Tibial nerve (tissue), 4 donors: ENCODE results near the gene RBBP5.

Experiments
- EP300 ChIP-seq, 2 donors: sonication (generic); formaldehyde crosslinking; IDR thresholded peaks; one replicate each; pipeline ENCODE4 v1.6.1; 2017; ENCODE audit warnings: antibody characterized with exemption in 2 of 2, mild to moderate bottlenecking in 1 of 2
- POLR2A ChIP-seq, 2 donors: fragments of 450-650 bp; IDR thresholded peaks; one replicate each; pipeline ENCODE4 v1.6.1; 2017; ENCODE audit warnings: antibody characterized with exemption in 2 of 2, mild to moderate bottlenecking in 2 of 2, moderate library complexity in 2 of 2
- TF ChIP-seq, protein P1 (sequence below), 5 experiments: fragments of 200-600 bp in 3 of 5; fragments of 450-650 bp in 2 of 5; sonication (generic) in 3 of 5; IDR thresholded peaks; one replicate each; pipeline ENCODE4 v1.5.1; 2016 to 2019; ENCODE audit warnings: antibody characterized with exemption in 5 of 5, mild to moderate bottlenecking in 3 of 5, moderate library complexity in 2 of 5

- TF ChIP-seq, protein P1, sequence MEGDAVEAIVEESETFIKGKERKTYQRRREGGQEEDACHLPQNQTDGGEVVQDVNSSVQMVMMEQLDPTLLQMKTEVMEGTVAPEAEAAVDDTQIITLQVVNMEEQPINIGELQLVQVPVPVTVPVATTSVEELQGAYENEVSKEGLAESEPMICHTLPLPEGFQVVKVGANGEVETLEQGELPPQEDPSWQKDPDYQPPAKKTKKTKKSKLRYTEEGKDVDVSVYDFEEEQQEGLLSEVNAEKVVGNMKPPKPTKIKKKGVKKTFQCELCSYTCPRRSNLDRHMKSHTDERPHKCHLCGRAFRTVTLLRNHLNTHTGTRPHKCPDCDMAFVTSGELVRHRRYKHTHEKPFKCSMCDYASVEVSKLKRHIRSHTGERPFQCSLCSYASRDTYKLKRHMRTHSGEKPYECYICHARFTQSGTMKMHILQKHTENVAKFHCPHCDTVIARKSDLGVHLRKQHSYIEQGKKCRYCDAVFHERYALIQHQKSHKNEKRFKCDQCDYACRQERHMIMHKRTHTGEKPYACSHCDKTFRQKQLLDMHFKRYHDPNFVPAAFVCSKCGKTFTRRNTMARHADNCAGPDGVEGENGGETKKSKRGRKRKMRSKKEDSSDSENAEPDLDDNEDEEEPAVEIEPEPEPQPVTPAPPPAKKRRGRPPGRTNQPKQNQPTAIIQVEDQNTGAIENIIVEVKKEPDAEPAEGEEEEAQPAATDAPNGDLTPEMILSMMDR (IDR thresholded peaks at IDR 0.05): no peak
- no peak for TF ChIP-seq EP300 (IDR thresholded peaks at IDR 0.05)
- no peak for TF ChIP-seq POLR2A (IDR thresholded peaks at IDR 0.05)
Measured at GRCh38 chr1:205074513-205074912, 47.3 kb downstream of the RBBP5 start.
